Liver (tissue), 9 donors: ENCODE results near the gene ZSWIM1. TPM values are rescaled to one million over a fixed set of nuclear protein-coding genes. Genes with fewer than 3 reads are reported as not detected.

Experiments used
- DNase-seq: peaks from one replicate; pipeline ENCODE4 v3.0.0-alpha.2; 2017; ENCODE audit warnings: low spot score
- H3K27ac ChIP-seq, 2 donors: one replicate each; pipeline ENCODE4 v1.7.0; 2013; ENCODE audit warnings: inconsistent platforms in 2 of 2, low read length in 2 of 2, control low read depth in 1 of 2, low read depth in 1 of 2, mild to moderate bottlenecking in 1 of 2
- H3K27me3 ChIP-seq, 4 donors: one replicate each; pipeline versions ENCODE4 v1.6.1 to v1.7.0; 2013; ENCODE audit warnings: low read length in 3 of 4, inconsistent platforms in 1 of 4, mild to moderate bottlenecking in 1 of 4, moderate library complexity in 1 of 4; ENCODE audit not compliant: control insufficient read depth in 4 of 4, insufficient read depth in 4 of 4
- H3K36me3 ChIP-seq, 4 donors: one replicate each; pipeline versions ENCODE4 v1.6.1 to v1.7.0; 2013; ENCODE audit warnings: low read length in 3 of 4, mild to moderate bottlenecking in 3 of 4, low read depth in 1 of 4, moderate library complexity in 1 of 4; ENCODE audit not compliant: control insufficient read depth in 4 of 4, insufficient read depth in 3 of 4
- H3K4me1 ChIP-seq, 4 donors: one replicate each; pipeline versions ENCODE4 v1.6.1 to v1.7.0; 2013; ENCODE audit warnings: low read length in 3 of 4, mild to moderate bottlenecking in 3 of 4, moderate library complexity in 1 of 4; ENCODE audit not compliant: control insufficient read depth in 4 of 4, insufficient read depth in 4 of 4
- H3K4me3 ChIP-seq, 3 donors: one replicate each; pipeline versions ENCODE4 v1.6.1 to v1.7.0; 2013; ENCODE audit warnings: low read length in 3 of 3, control low read depth in 1 of 3, low read depth in 1 of 3, mild to moderate bottlenecking in 1 of 3
- H3K9ac ChIP-seq, 2 donors: one replicate each; pipeline ENCODE4 v1.7.0; 2013; ENCODE audit warnings: low read length in 2 of 2, mild to moderate bottlenecking in 2 of 2, moderate library complexity in 2 of 2, control low read depth in 1 of 2, low read depth in 1 of 2
- H3K9me3 ChIP-seq, 4 donors: one replicate each; pipeline versions ENCODE4 v1.6.1 to v1.7.0; 2013; ENCODE audit warnings: low read length in 3 of 4; ENCODE audit not compliant: control insufficient read depth in 4 of 4
- EGR1 ChIP-seq, 2 donors: IDR thresholded peaks; 2 replicates each; pipeline ENCODE4 v1.6.1; 2016 to 2018; ENCODE audit warnings: antibody characterized with exemption in 2 of 2, low read depth in 2 of 2
- FOXA1 ChIP-seq: IDR thresholded peaks from 2 replicates; pipeline ENCODE4 v1.6.1; 2016; ENCODE audit warnings: antibody characterized with exemption
- FOXA2 ChIP-seq: IDR thresholded peaks from 2 replicates; pipeline ENCODE4 v1.6.1; 2016; ENCODE audit warnings: antibody characterized with exemption
- HNF4A ChIP-seq, 2 donors: conservative IDR thresholded peaks; 2 replicates each; pipeline ENCODE4 v1.6.1; 2016; ENCODE audit warnings: antibody characterized with exemption in 2 of 2, mild to moderate bottlenecking in 2 of 2
- HNF4G ChIP-seq: IDR thresholded peaks from 2 replicates; pipeline ENCODE4 v1.6.1; 2016; ENCODE audit warnings: antibody characterized with exemption
- JUND ChIP-seq, 2 donors: IDR thresholded peaks; 2 replicates each; pipeline ENCODE4 v1.6.1; 2016; ENCODE audit warnings: antibody characterized with exemption in 2 of 2
- MAX ChIP-seq: IDR thresholded peaks from 2 replicates; pipeline ENCODE4 v1.6.1; 2016; ENCODE audit warnings: antibody characterized with exemption
- NR2F2 ChIP-seq: IDR thresholded peaks from 2 replicates; pipeline ENCODE4 v1.6.1; 2016; ENCODE audit warnings: antibody characterized with exemption
- RAD21 ChIP-seq, 2 donors: IDR thresholded peaks; 2 replicates each; pipeline ENCODE4 v1.6.1; 2016; ENCODE audit warnings: antibody characterized with exemption in 2 of 2, mild to moderate bottlenecking in 2 of 2
- REST ChIP-seq: IDR thresholded peaks from 2 replicates; pipeline ENCODE4 v1.6.1; 2016; ENCODE audit warnings: antibody characterized with exemption, mild to moderate bottlenecking
- RXRA ChIP-seq, 2 donors: IDR thresholded peaks; 2 replicates each; pipeline ENCODE4 v1.6.1; 2017 to 2018; ENCODE audit warnings: antibody characterized with exemption in 2 of 2, mild to moderate bottlenecking in 1 of 2
- SP1 ChIP-seq: IDR thresholded peaks from 2 replicates; pipeline ENCODE4 v1.6.1; 2018; ENCODE audit warnings: antibody characterized with exemption, mild to moderate bottlenecking
- TAF1 ChIP-seq: conservative IDR thresholded peaks from 2 replicates; pipeline ENCODE4 v1.6.1; 2016; ENCODE audit warnings: antibody characterized with exemption, mild to moderate bottlenecking
- YY1 ChIP-seq: IDR thresholded peaks from 2 replicates; pipeline ENCODE4 v1.6.1; 2016; ENCODE audit warnings: antibody characterized with exemption, mild to moderate bottlenecking
- ZBTB33 ChIP-seq: IDR thresholded peaks from 2 replicates; pipeline ENCODE4 v1.6.1; 2016; ENCODE audit warnings: antibody characterized with exemption
- WGBS: extraction: QIAGEN DNeasy Blood & Tissue Kit; methylation state at CpG from one replicate; pipeline ENCODE4 v1.1.7; 2013; 5-methylcytosine and 5-hydroxymethylcytosine counted together
- polyA plus RNA-seq, 2 donors: library from polyadenylated mRNA; stranded (reverse) in 1 of 2; unstranded in 1 of 2; fragments of 200-250 nt in 1 of 2; fragments of >200 nt in 1 of 2; fragmentation: Nextera tagmentation in 1 of 2; extraction: Ambion mirVana in 1 of 2; gene quantifications; one replicate each; pipeline versions ENCODE4 v1.2.1 to v1.2.3, GENCODE V29; 2013 to 2015
- total RNA-seq, 2 donors: library from RNA; depleted of rRNA; stranded (reverse); fragments of >200 nt; gene quantifications; one replicate each; pipeline ENCODE4 v1.2.3, GENCODE V29; 2014
- donor health status: healthy.
- donor health status: healthy.
- donor health status: healthy.
- donor health status: healthy.
- donor health status: healthy.

Gene ZSWIM1
- total and polyA plus RNA-seq, 4 donors = 2.1 to 5.0 (median 2.3) TPM

DNA sequence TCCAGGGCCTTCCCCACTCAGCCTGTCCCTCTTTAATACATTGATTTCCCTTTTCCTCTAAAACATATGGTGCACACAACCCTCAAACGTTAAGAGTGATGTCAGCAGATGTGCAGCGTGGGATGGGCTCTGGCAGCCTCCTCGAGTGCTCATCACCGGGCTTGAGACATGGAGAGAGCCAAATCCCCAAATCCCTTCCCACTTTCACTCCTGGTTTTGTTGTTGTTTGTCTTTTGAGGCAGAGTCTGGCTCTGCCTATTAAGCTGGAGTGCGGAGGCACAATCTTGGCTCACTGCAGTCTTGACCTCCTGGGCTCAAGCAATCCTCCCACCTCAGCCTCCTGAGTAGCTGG lies 36.7 kb downstream of the ZSWIM1 start (continued):
- TF ChIP-seq REST (no peak), RXRA (IDR thresholded peaks at IDR 0.05) (no peak), ZBTB33 (no peak), RAD21 (IDR thresholded peaks at IDR 0.05) (no peak), MAX (no peak), HNF4G (no peak), NR2F2 (no peak), TAF1 (no peak)

- Histone ChIP-seq H3K4me1 (peaks cover 0 to 16% (median 2%) of the 10 kb centered on the region in 4 donors), H3K27ac (peak overlapping the region; percentile 54 to 64), H3K4me3 (no peak overlapping the region), H3K27me3 (no peaks in the 10 kb centered on the region), H3K9ac (no peak overlapping the region), H3K36me3 (no peaks in the 10 kb centered on the region), H3K9me3 (no peaks in the 10 kb centered on the region)
- DNase-seq = no peak
- peak; percentile 25 for TF ChIP-seq MAX
- peak; percentile 86 for TF ChIP-seq NR2F2
- TF ChIP-seq FOXA2 = no peak
- peak; percentile 47 for TF ChIP-seq SP1
- TF ChIP-seq RXRA (IDR thresholded peaks at IDR 0.05) = peak in 1 of 2 donors; percentile 7
- 76% methylated on average over 5 of the region's 5 CpGs for WGBS
Measured at GRCh38 chr20:45918182-45918737, 37.2 kb downstream of the ZSWIM1 start.

DNA sequence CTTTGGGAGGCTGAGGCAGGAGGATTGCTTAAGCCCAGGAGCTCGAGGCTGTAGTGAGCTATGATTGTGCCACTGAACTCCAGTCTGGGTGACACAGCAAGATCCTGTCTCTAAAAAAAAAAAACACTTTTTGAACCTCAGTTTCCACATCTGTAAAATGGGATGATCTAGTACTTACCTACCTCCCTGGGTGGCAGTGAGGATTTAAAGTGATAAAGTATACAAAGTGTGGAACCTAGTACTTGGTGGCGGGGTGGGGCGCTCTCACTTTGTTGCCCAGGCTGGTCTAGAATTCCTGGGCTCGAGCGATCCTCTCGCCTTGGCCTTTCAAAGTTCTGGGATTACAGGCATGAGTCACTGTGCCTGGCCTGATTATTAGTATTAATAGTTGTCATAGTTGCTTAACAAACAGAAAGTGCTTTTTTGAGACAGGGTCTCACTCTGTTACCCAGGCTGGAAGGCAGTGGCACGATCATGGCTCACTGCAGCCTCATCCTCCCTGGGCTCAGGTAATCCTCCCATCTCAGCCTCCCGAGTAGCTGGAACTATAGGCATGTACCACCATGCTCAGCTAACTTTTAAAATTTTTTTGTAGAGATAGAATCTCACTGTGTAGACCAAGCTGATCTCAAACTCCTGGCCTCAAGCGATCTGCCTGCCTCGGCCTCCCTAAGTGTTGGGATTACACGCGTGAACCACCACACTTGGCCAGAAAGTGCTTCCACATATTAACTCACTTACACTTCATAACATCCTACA lies 37.9 kb downstream of the ZSWIM1 start:
- no peaks in the 10 kb centered on the region for H3K36me3 ChIP-seq
- peak overlapping the region; percentile 58 to 64 for H3K27ac ChIP-seq
- no peaks in the 10 kb centered on the region for H3K27me3 ChIP-seq
- 94% methylated on average over 12 of the region's 12 CpGs for WGBS
- H3K9me3 ChIP-seq = no peaks in the 10 kb centered on the region
- H3K9ac ChIP-seq = no peak overlapping the region
- peaks cover 0 to 17% (median 2%) of the 10 kb centered on the region in 4 donors for H3K4me1 ChIP-seq
- DNase-seq = no peak
- no peak overlapping the region for H3K4me3 ChIP-seq
- TF ChIP-seq MAX = no peak
- TF ChIP-seq NR2F2 = no peak
- no peak for TF ChIP-seq ZBTB33
- TF ChIP-seq RAD21 (IDR thresholded peaks at IDR 0.05) = no peak
- no peak for TF ChIP-seq FOXA1
- TF ChIP-seq SP1 = no peak
- no peak for TF ChIP-seq HNF4G
- no peak for TF ChIP-seq JUND (IDR thresholded peaks at IDR 0.05)
- no peak for TF ChIP-seq EGR1 (IDR thresholded peaks at IDR 0.05; ENCODE audit: low read depth in 2 of 2)
- TF ChIP-seq REST = no peak
- no peak for TF ChIP-seq TAF1
- TF ChIP-seq HNF4A (conservative IDR thresholded peaks at IDR 0.05) = no peak
- no peak for TF ChIP-seq YY1
- no peak for TF ChIP-seq RXRA (IDR thresholded peaks at IDR 0.05)
